Esophagus squamous epithelium (tissue), 4 donors: ENCODE data around the gene C2CD2.

Source experiments
- CTCF ChIP-seq, 6 experiments: fragments of 450-650 bp in 4 of 6; fragments of 200-600 bp in 2 of 6; sonication (generic) in 2 of 6; IDR thresholded peaks; one replicate each; pipeline ENCODE4 v1.5.1; 2016 to 2019; ENCODE audit warnings: antibody characterized with exemption in 6 of 6, mild to moderate bottlenecking in 4 of 6, moderate library complexity in 4 of 6
- POLR2A ChIP-seq, 4 donors: fragments of 450-650 bp; IDR thresholded peaks; one replicate each; pipeline ENCODE4 v1.6.1; 2017; ENCODE audit warnings: antibody characterized with exemption in 4 of 4, mild to moderate bottlenecking in 4 of 4, moderate library complexity in 3 of 4

GRCh38 chr21:41840880-41841279, 112.9 kb downstream of the C2CD2 start:
- TF ChIP-seq CTCF (IDR thresholded peaks at IDR 0.05) (no peak), POLR2A (IDR thresholded peaks at IDR 0.05) (no peak)
